ENCODE data around the gene LRRC72.

- no peak for TF ChIP-seq POLR2A (IDR thresholded peaks at IDR 0.05; ENCODE audit: low read depth, low read length)
- TF ChIP-seq TAF1 (IDR thresholded peaks at IDR 0.05; ENCODE audit: borderline replicate concordance, low read depth, low read length), result no peak
- TF ChIP-seq POLR2AphosphoS5 (IDR thresholded peaks at IDR 0.05; ENCODE audit: low read depth, low read length), result no peak
Observed at GRCh38 chr7:16563281-16564022, 36.8 kb downstream of the LRRC72 start.

Measured in GM12892 (cell line).